ENCODE data around the gene RELN.
"Not testable (repeated sequence)": the region's sequence is repeated elsewhere in the genome, so short reads cannot be mapped to it uniquely, and the experiment has no call there.

RELN gene

GRCh38 chr7:103989200-103989784 is at the start of gene RELN:
Gene RELN, minus strand, starts transcription at chr7:103989658. Its CDS starts 302 bp downstream, at chr7:103989356.
- H3K27ac ChIP-seq: no peak within 1 kb of the TSS
- no peak for DNase-seq (ENCODE audit: low read depth, low spot score)

GRCh38 chr7:104038136-104038535 is 48.7 kb upstream of the RELN start:
- no peak for DNase-seq (ENCODE audit: low read depth, low spot score)
- no peak overlapping the region for H3K27ac ChIP-seq

GRCh38 chr7:104036889-104037288 is 47.4 kb upstream of the RELN start:
- not testable (repeated sequence) for H3K27ac ChIP-seq; DNase-seq (ENCODE audit: low read depth, low spot score)

- H3K27ac ChIP-seq: no peak overlapping the region
- DNase-seq (ENCODE audit: low read depth, low spot score): no peak
These were observed 45.9 kb upstream of the RELN start for GRCh38 chr7:104035351-104035750.

GRCh38 chr7:104034679-104035078 is 45.2 kb upstream of the RELN start:
- no peak for DNase-seq (ENCODE audit: low read depth, low spot score)

GRCh38 chr7:104033837-104034236 is 44.4 kb upstream of the RELN start:
- H3K27ac ChIP-seq: no peak overlapping the region
- no peak for DNase-seq (ENCODE audit: low read depth, low spot score)

More at GRCh38 chr7:104034679-104035078, 45.2 kb upstream of the RELN start:
- H3K27ac ChIP-seq: no peak overlapping the region

GRCh38 chr7:104032486-104032885 is 43.0 kb upstream of the RELN start:
- no peak overlapping the region for H3K27ac ChIP-seq
- DNase-seq (ENCODE audit: low read depth, low spot score): no peak

GRCh38 chr7:104029765-104030164 is 40.3 kb upstream of the RELN start:
- no peak overlapping the region for H3K27ac ChIP-seq
- DNase-seq (ENCODE audit: low read depth, low spot score): no peak

GRCh38 chr7:104024632-104025031 is 35.2 kb upstream of the RELN start:
- no peak overlapping the region for H3K27ac ChIP-seq
- no peak for DNase-seq (ENCODE audit: low read depth, low spot score)

GRCh38 chr7:104023100-104023499 is 33.6 kb upstream of the RELN start:
- DNase-seq (ENCODE audit: low read depth, low spot score): no peak
- H3K27ac ChIP-seq: no peak overlapping the region

- H3K27ac ChIP-seq: no peak overlapping the region
- no peak for DNase-seq (ENCODE audit: low read depth, low spot score)
These were observed 29.0 kb upstream of the RELN start for GRCh38 chr7:104018425-104018824.

GRCh38 chr7:104017001-104017400 is 27.5 kb upstream of the RELN start:
- no peak for DNase-seq (ENCODE audit: low read depth, low spot score)
- H3K27ac ChIP-seq: no peak overlapping the region

- no peak for DNase-seq (ENCODE audit: low read depth, low spot score)
These were observed 23.4 kb upstream of the RELN start for GRCh38 chr7:104012835-104013234.

GRCh38 chr7:104011829-104012228 is 22.4 kb upstream of the RELN start:
- no peak overlapping the region for H3K27ac ChIP-seq
- no peak for DNase-seq (ENCODE audit: low read depth, low spot score)

More at GRCh38 chr7:104012835-104013234, 23.4 kb upstream of the RELN start:
- no peak overlapping the region for H3K27ac ChIP-seq

GRCh38 chr7:104010052-104010909 is 20.8 kb upstream of the RELN start:
- no peak for DNase-seq (ENCODE audit: low read depth, low spot score)
- H3K27ac ChIP-seq: no peak overlapping the region

- no peak for DNase-seq (ENCODE audit: low read depth, low spot score)
- H3K27ac ChIP-seq: no peak overlapping the region
These were observed 18.6 kb upstream of the RELN start for GRCh38 chr7:104008107-104008506.

- no peak for DNase-seq (ENCODE audit: low read depth, low spot score)
- no peak overlapping the region for H3K27ac ChIP-seq
These were observed 18.2 kb upstream of the RELN start for GRCh38 chr7:104007614-104008013.

- DNase-seq (ENCODE audit: low read depth, low spot score): no peak
These were observed 15.7 kb upstream of the RELN start for GRCh38 chr7:104005197-104005596.

GRCh38 chr7:103996639-103997038 is 7.2 kb upstream of the RELN start:
- no peak for DNase-seq (ENCODE audit: low read depth, low spot score)
- no peak overlapping the region for H3K27ac ChIP-seq

More at GRCh38 chr7:104005197-104005596, 15.7 kb upstream of the RELN start:
- no peak overlapping the region for H3K27ac ChIP-seq

GRCh38 chr7:103996017-103996551 is 6.6 kb upstream of the RELN start:
- H3K27ac ChIP-seq: no peak overlapping the region
- no peak for DNase-seq (ENCODE audit: low read depth, low spot score)

GRCh38 chr7:103995554-103995953 is 6.1 kb upstream of the RELN start:
- H3K27ac ChIP-seq: no peak overlapping the region
- no peak for DNase-seq (ENCODE audit: low read depth, low spot score)

Measured in epithelial cell of prostate (primary cell).